IPS-18c (cell line): ENCODE measurements around the gene KCNMA1.

Experiments
- H3K4me3 ChIP-seq: 2 replicates; pipeline ENCODE4 v1.7.0; 2013; ENCODE audit warnings: low read depth, mild to moderate bottlenecking, low read length, moderate library complexity; ENCODE audit not compliant: insufficient read depth
- H3K9me3 ChIP-seq: one replicate; pipeline ENCODE4 v1.6.1; 2013; ENCODE audit warnings: mild to moderate bottlenecking, low read length, moderate library complexity; ENCODE audit not compliant: control insufficient read depth, insufficient read depth

KCNMA1 gene

DNA sequence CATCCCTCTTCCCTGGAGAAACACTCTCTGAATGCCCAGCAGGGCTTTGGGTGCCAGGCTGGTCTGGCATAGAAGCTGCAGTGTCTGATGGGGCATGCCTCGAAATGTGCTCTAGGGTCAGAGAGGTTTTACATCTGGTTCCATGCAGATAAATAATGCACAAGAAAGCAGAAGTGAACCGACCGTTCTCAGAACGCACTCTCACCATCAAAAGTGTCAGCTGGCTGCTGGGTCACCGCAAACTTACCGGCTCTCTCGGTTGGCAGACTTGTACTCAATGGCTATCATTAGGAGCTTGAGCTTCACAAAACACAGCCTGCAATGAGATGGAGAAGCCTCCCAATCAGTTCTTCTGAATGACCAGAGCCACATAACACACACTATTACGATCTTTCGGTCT lies 610.0 kb downstream of the KCNMA1 start:
- H3K4me3 ChIP-seq, result no peak overlapping the region
- H3K9me3 ChIP-seq, result no peaks in the 10 kb centered on the region

DNA sequence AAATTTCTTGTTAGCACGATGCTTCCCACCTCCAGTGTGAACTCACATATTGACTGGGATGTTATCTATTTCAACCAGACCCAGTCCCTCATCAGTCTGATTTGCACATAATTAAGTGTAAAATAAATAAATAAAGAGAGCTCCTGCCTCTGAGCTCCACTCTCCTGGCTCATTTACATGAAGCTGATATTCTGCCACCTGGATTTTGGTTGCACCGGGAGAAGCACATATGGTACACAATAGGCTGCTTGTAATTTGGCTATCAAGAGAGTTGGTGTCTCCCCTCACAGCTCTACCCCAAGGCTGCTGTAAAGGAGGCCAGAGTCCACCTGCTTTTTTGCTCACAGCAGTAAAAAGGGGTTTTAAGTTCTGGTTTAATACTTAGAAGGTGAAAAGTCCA lies 610.5 kb downstream of the KCNMA1 start:
- Histone ChIP-seq H3K9me3 (no peaks in the 10 kb centered on the region), H3K4me3 (no peak overlapping the region)

DNA sequence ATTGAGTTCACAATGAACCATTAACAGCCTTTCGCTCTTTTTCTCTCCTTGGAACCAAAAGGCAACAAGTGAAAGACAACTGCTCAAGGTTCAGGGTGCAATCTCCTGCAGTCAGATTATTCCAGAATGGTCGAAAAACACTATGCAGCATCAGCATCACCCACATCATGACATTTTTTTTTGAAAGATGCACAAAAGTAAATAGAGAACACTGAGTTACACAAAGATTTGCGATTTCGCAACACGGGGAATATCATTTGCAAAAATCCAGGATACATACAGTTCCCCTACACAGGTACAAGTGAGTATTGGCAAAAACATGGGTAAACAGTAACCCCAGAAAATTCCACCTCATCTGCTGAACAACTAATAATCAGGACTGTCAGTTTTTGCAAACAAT lies 611.5 kb downstream of the KCNMA1 start:
- Histone ChIP-seq H3K4me3 (no peak overlapping the region), H3K9me3 (no peaks in the 10 kb centered on the region)

DNA sequence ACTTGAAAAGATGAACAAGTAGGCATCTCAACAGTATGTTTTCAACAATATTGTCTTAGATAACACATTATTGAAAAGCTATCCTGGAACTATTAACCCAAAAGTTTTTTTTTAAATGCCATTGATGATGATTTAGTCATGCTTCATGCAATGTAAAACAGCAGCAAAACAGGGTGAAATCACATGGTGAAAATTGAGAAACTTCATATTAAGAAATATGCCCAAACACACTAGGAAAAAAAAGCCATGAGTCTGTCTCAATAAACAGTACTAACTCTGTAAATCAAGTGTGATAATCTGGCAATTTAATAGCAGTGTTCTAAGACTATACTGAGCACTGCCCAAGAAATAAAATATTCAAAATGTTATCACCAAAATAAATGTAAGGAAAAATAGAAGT lies 613.1 kb downstream of the KCNMA1 start:
- H3K9me3 ChIP-seq, result no peaks in the 10 kb centered on the region
- H3K4me3 ChIP-seq, result no peak overlapping the region

DNA sequence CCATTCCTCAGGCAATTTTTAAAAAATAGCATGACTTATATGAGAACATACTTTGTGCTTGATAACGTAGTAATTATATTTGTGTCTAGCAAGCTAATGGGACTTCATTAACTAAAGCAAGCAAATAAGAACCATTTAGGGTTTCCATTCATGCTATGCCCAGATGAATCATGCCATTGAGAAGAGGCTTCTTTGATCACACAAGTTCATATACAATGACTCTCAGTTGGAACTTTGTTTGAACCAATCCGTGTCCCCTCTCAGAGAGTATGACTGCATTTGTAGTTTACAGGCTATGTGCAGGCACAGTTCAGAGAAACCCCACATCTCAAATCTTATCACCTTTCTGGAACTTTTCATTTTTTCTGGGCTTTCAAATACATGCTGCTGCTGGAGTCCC lies 614.2 kb downstream of the KCNMA1 start:
- Histone ChIP-seq H3K9me3 (no peaks in the 10 kb centered on the region), H3K4me3 (no peak overlapping the region)

DNA sequence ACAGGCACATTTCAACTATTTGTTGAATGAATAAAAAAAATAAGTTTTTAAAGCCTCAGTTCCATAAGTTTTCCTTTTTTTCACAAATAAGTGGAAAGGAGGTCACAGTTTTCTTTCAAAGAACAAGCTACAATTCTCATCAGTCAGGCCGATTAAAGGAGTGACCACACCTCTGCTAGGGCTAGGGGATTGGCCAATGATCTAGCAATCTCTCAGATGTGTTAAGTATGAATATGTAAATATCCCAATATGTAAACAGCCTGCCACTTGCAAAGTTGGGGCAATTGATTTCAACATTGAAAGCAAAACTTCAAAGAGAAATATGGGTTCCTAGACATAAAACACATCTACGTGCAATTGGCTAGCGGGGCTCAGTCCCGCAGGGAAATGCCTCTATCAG lies 614.9 kb downstream of the KCNMA1 start:
- Histone ChIP-seq H3K9me3 (no peaks in the 10 kb centered on the region), H3K4me3 (no peak overlapping the region)

DNA sequence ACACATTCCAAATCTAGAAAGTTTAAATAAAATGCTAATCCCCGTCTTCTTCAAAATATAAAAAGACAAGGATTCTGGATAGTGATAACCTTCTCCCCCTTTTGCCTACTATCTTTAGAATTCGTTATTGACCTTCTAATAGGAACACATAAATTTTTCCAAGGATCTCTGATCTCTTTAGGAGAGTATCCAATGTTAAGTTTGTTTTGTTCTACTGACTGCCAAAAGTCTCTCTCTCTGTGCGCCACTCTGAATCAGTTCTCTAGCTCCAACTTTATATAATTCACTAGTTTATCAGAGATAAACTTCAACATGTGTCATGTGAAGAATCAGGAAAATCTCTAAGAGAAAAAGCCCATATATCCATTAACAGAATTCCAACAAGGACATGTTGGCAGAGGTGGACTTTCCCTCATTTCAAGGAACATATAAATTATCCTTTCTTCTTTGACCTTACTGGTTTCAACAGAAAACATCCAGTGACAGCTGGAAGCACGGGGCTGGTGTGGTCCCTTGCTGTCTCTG lies 615.6 kb downstream of the KCNMA1 start:
- no peaks in the 10 kb centered on the region for H3K9me3 ChIP-seq
- H3K4me3 ChIP-seq, result no peak overlapping the region

DNA sequence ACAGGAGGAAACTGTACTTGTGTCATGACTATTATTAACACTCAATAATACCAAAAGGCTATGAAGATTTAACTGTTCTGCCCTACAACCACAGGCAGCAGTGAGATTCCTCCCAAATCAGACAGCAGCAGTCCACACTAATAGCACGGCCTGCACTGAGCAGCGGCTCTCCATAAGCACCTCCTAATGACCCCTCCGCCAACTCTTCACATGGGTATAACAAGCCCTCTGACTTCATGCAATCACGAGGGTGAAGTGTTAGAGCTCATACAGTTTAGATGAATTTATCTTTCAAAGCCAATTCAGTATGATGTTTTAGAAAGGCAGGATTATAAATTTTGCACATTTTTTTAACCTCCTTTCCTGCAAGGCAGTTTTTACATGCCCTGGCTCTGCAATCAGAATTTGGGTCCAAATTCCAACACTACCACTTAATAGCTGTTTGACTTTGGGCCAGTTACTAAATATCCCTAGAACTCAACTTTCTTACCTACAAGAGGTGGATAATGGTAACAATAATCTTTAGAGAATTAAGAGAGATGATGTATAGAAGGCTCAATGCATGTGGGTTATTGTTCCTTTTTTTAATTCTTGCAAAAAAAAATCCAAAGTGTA lies 617.1 kb downstream of the KCNMA1 start:
- H3K9me3 ChIP-seq, result no peaks in the 10 kb centered on the region

DNA sequence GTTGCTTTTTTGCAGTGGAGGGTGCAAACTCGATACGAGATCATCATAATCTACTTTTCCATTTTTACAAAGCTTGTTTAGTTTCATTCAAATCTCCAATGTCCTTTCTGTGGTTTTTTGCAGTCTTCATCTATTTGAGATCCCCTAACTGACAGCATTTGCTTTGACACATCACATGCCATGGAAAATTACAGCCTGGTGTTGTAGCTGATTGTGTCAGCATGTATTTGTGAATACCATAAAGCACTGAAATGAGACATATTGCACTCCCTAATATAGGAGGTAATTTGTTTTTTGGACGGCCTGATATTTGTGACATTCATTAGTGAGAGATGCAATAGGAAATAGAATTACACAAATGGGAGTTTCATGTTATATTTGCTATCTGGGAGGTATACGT lies 620.8 kb downstream of the KCNMA1 start:
- Histone ChIP-seq H3K4me3 (no peak overlapping the region), H3K9me3 (no peaks in the 10 kb centered on the region)

More for the DNA sequence above, 617.1 kb downstream of the KCNMA1 start:
- no peak overlapping the region for H3K4me3 ChIP-seq

DNA sequence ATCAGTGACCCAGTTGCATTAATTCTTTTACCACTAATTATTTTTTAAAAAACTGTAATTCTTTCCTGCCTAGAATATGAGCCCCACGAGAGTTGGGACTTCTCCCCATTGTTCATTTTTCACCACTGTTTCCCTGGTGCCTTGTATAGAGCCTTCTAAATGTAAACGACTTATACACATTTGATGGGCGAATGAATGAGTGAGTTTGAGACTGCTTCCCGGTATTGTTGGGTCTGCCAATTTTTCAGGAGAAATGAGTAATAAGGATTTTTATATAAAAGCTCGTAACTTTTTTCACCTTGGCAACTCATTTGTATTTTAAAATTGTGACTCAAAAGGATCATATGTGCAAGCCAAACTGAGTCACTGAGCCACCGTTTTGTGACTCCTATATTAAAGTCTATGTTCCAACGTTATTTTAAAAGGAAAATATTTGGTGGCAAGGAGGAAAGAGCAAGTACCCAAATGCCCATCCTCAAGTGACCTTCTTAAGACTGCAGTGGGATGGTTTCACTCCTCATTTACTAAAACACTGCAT lies 621.3 kb downstream of the KCNMA1 start:
- no peak overlapping the region for H3K4me3 ChIP-seq
- H3K9me3 ChIP-seq, result no peaks in the 10 kb centered on the region

DNA sequence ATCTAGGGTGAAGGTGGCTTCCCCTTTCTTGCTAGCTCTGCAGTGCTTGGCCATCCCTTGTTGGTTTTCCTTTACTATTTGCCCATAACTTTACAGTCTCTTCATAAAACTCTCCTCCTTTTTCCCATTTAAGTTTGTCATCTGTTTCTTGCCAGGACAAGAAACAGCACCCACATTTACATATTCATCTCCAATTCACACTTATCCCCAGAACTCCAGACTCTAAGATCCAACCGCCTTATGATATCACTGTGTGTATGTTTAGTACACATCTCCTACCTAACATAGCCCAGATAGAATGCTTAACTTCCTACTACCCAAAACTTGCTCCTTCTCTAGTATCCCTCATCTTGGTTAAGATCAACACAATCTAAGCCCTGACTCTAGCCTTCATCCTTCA lies 622.2 kb downstream of the KCNMA1 start:
- H3K9me3 ChIP-seq, result no peaks in the 10 kb centered on the region
- no peak overlapping the region for H3K4me3 ChIP-seq

DNA sequence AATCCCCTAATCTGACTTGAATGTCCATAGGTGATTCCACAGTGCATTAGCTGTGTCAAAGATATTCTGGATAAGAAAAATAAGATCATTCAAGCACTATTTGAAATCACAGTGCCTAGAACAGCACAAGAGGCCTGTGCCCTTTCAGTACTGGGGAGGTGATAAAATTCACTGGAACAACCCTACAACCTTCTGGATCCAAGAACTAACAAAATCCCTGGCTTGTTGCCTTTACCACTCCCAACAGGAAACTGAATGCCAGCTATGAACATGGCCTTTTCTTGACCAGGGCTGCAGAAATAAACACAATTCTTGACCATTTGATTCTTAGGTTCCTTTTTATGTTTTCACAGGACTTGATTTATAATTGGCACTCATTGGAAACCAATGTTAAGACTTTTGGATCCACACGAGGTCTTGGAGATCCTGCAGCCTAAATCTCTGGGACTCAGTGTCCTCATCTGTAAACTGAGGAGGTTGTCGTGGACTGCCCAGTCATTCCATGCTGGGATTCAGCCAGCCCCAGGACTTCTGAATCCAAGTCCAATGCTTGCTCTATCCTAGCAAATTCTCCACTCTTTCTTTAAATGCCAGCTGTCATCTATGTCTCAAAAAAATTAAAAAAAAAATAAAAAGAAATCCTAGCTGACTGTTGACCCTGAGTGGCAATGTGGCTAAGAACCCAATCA lies 624.7 kb downstream of the KCNMA1 start:
- Histone ChIP-seq H3K4me3 (no peak overlapping the region), H3K9me3 (no peaks in the 10 kb centered on the region)

DNA sequence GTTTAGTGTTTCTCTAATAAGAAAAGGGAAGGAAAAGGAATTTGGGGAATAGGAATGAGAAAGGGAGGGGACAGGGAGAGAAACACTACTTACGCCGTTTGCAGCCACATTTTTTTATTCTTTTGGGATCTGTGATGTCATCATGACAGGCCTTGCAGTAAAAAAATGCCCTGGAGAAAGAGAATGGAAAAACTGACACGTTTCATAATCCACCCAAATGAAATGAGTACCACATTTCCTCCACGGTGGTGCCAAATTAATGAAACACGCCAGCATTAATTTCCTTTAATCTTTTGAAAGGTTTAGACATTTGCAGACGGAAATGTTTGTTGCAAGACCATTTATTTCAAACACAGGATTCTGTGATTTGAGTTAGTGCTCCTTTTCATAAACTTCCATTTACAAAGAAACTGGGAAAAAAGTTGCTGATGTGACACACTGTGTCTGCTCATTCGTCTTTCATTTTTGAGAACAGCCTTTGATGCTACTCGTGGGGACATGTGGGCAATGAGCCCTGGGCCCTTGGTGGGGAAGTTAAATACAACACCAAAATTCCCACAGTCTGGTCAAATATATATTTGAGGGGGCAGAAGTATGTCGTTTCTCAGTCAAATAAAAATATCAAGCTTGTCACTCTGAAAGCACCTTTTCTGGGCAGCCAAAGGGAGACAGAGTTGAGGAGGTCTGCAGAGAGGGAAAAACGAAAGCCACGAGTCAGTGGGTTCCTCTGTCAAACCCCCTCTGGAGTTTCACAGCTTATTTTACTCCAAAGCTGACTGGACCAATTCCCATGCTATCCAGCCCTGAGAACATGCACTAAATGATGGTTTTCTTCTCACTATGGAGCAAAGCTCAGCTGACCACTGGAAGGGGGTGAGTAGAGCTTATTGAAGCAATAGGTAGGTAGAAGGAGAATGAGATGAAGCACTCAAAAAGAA lies 625.5 kb downstream of the KCNMA1 start:
- Histone ChIP-seq H3K9me3 (no peaks in the 10 kb centered on the region), H3K4me3 (no peak overlapping the region)

DNA sequence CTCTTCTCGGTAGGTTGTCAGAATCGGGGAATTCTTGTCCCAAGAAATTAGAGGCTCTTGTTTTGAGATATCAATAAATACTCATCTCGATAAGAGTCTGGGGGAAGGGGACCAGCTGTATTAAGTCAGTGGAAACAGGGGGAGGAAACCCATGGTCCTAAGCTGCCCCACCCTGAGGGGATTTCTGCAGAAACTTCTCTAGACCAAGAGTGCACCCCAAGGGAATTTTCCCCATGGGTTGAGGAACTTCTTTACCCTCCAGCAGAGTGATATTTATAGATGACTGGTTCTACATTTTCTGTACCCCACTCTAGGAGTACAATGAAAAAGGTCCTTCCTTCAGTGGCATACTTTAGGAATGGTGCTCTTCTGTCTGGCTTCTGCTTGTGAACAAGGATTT lies 627.2 kb downstream of the KCNMA1 start:
- H3K4me3 ChIP-seq, result no peak overlapping the region
- no peaks in the 10 kb centered on the region for H3K9me3 ChIP-seq

DNA sequence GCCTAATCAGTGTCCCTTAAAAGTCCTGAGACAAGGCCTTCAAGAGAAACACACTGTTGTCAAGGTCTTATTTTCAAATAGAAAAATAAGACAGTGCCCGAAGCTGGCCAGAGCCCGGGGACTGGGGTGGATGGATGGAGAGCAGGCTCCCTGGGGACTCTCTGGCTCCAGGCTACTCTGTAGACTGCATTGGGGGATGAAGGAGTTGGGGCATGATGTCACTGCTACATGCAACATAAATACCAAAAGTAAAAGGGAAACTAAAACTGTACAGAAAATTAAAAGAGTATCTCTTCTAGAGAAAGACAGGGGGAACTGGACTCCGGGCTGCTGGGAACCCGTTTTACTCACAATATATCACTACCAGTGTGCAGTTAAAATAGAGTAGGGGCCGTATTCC lies 629.8 kb downstream of the KCNMA1 start:
- Histone ChIP-seq H3K4me3 (no peak overlapping the region), H3K9me3 (no peaks in the 10 kb centered on the region)

DNA sequence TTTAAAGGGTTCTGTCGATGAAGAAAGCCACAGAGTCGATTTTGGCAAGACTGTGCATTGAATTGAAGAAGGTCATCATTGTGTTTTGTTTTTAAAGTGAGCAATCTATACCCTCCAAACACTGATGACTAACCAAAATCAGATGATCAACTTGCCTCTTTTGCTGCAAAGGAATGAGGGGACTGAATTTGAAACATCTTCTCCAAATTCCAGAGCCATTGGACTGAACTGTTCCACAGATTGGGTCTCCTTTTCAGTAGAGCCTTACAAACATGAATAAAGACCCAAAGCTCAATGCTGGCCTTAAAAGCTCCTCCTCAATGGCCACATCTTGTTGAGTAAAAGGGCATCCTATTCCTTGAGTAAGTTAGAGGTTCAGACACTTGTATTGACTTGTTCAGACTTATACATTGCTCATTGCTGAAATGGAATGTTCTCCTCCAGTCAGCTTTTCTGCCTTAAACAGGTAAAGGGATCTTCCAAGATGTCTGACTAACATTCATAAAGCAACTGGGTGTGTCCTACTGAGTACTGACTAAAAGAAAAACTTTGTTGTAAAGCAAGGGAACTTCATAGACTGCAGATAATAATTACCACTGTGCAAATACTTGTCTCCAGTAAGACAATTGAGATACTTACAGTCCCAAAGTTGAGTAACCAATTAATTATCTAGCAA lies 630.6 kb downstream of the KCNMA1 start:
- no peaks in the 10 kb centered on the region for H3K9me3 ChIP-seq
- H3K4me3 ChIP-seq, result no peak overlapping the region

DNA sequence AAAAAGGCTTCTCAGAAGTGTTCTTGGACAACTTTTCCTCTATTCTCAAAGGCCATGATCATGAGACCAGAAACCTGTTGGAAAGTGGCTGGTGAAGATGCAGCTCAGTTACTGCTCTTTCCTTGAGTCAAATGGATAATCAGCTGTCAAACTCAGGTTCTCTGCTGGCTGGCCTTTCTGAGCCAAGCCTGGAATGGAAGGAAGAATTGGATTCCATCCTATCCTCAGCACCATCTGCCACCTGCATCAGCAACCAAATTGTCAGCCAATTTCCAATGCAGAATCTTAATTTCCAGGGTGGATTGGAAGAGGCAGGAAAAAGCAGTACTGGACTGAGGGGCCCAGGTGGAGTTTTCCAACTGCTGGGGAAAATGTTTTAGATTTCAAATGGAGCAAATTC lies 631.7 kb downstream of the KCNMA1 start:
- Histone ChIP-seq H3K9me3 (no peaks in the 10 kb centered on the region), H3K4me3 (no peak overlapping the region)
